NOMO-1 (cell line): ENCODE data around the gene HHIP.
"Not testable (repeated sequence)": the region's sequence is repeated elsewhere in the genome, so short reads cannot be mapped to it uniquely, and the experiment has no call there.

Experiments
- DNase-seq, 2 experiments: peaks; one replicate each; lab custom pipeline; 2025; ENCODE audit not compliant: unreplicated experiment in 2 of 2; lab: John Stamatoyannopoulos, UW

Gene HHIP

GRCh38 chr4:144739511-144740033 lies 93.6 kb downstream of the HHIP start:
- no peak for DNase-seq

- no peak for DNase-seq
Measured at GRCh38 chr4:144740316-144740715, 94.4 kb downstream of the HHIP start.

GRCh38 chr4:144748814-144749555 lies 103.0 kb downstream of the HHIP start:
- DNase-seq, result no peak

- no peak for DNase-seq
Measured at GRCh38 chr4:144750348-144750747, 104.4 kb downstream of the HHIP start.

GRCh38 chr4:144754562-144755410 lies 108.8 kb downstream of the HHIP start:
- no peak for DNase-seq

- DNase-seq, result no peak
Measured at GRCh38 chr4:144757969-144758368, 112.0 kb downstream of the HHIP start.

GRCh38 chr4:144768809-144769208 lies 122.9 kb downstream of the HHIP start:
- DNase-seq, result not testable (repeated sequence)

- no peak for DNase-seq
Measured at GRCh38 chr4:144778364-144778763, 132.4 kb downstream of the HHIP start.

- no peak for DNase-seq
Measured at GRCh38 chr4:144782345-144782744, 136.4 kb downstream of the HHIP start.

- no peak for DNase-seq
Measured at GRCh38 chr4:144785961-144786360, 140.0 kb downstream of the HHIP start.

- DNase-seq, result peak in 1 of 2 experiments; percentile 20
Measured at GRCh38 chr4:144787365-144788258, 141.7 kb downstream of the HHIP start.

GRCh38 chr4:144788469-144788868 lies 142.5 kb downstream of the HHIP start:
- no peak for DNase-seq

GRCh38 chr4:144791933-144792332 lies 146.0 kb downstream of the HHIP start:
- DNase-seq, result not testable (repeated sequence)
